Stimulated activated CD8-positive, alpha-beta memory T cell treated with anti-CD3 and anti-CD28 coated beads, Interleukin-7, amount 100 ng/mL, for 24 hours (primary cell): Measurements from ENCODE around the gene FASTKD3.

ENCODE experiments used
- DNase-seq: peaks from one replicate; pipeline ENCODE4 v3.0.0-alpha.2; 2020; ENCODE audit warnings: low read depth

FASTKD3 gene

DNA sequence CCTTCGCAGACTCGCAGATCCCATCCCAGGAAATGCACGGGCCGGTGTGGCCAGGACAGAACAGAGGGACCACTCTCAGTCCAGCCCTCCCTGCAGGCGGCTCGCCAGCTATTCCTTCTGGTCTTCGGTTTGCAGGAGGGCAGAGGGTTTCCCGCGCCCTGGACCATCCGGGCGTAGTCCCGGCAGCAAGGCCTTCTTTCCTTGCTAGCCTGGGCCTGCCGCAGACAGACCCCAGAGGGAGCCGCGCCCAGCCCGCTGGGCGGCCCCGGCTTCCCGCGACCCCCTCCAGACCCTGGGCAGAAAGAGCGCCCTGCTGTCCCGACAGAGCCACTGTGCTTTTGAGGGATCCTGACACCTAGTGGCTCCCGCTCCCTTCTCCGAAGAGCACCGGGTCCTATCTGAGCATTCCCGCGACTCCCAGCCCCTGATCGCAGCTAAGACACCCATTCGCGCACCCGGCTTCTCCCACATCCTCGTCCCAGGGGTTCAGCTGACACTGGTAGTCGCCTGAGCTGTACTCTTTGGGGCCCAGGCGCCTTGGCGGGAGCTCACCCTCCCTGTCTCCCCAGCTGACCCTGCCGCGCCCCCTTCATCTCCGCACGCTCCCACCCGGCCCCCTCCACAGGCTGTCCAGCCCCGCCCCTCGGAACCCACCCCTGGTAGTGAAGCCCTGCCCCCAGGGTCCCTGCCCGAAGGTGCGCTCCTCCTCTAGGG is 19.0 kb downstream of the FASTKD3 start:
- no peak for DNase-seq

DNA sequence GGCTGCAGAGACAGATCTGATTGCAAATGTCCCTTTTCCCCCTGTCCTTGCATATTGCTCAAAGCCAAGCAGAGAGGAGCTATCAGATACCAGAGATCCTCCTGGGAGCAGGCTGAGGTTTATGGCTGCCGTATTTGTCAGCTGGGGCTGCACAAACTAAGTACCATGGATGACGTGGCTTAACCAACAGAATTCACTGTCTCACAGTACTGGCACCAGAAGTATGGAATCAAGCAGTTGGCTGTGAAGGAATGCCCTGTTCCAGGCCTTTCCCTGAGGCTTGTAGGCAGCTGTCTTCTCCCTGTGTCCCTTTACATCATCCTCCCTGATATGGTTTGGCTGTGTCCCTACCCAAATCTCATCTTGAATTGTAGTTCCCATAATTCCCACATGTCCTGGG is 20.5 kb downstream of the FASTKD3 start:
- no peak for DNase-seq

DNA sequence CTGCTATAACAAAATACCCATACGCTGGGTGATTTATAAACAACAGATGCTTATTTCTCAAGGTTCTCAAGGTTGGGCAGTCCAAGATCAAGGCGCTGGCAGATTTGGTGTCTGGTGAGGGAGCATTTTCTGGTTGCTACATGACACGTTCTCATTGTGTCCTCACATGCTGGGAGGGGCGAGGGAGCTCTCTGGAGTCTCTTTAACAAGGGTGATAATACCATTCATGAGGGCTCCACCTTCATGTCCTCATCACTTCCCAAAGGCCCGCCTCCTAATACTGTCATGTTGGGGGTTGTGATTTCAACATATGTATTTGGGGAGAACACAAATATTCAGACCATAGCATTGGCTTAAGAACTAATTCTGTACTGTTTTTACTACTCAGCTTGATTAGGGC is 22.5 kb downstream of the FASTKD3 start:
- DNase-seq: no peak

DNA sequence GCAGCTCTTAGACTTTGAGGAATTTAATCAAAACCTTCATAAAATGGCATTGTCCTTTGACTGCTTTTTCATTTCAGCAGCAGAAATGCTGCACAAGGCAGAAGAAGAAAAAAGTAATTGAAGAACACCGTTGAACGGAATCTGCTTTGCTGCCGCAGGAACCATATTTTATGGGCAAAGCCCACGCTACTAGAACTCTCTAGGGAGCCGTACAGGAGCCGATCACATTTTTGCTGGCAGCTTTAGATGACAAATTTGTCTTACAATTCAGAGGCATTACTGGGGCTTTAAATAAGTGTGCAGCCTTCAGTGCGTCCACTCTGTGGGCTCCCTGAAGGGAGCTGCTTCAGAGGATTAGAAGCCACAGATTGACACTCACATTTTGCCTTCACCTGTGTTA is 23.3 kb downstream of the FASTKD3 start:
- DNase-seq: no peak

DNA sequence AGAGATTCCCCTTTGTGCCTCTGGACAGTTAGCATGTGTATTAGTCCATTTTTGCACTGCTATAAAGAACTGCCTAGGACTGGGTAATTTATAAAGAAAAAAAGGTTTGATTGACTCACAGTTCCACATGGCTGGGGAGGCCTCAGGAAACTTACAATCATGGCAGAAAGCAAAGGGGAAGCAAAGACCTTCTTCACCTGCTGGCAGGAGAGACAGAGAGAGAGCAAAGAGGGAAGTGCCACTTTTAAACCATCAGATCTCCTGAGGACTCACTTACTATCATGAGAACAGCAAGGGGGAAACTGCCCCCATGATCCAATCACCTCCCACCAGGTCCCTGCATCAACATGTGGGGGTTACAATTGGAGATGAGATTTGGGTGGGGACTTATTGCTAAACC is 23.9 kb downstream of the FASTKD3 start:
- no peak for DNase-seq

DNA sequence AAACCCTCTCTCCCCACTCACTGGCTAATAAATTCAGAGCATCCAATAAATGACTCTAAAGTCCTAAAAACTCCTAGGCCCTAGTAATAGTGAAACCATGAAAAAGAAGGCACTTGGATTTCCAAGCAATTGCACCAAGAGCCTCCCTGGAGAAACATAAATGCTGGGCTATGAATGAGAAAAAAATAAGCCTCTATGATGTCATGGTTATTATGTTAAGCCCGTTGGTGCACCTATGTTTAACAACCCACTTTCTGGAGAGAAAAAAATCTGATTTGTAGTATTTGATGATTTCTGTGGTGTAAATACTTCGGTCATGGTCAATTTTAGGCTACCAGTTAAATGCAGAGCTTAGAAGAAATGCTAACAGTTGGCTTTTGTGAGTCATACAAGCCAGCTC is 26.3 kb downstream of the FASTKD3 start:
- no peak for DNase-seq

DNA sequence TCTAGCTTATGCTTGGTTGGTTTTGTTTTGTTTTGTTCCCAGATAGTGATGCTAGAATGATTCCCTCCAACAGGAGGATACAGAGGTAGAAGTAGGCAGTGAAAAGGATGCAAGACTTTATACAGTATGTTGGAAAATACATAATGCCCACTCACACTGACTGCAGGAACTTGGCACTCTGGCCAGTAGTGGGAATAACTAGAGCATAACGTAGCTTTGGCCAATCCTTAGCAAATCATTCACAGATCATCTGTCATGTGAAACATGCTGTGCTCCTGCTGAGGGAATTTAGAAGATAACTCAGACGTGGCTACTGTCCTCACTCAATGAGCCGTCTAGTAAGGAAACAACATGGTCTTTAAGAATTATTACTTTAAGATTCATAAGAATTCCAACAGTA is 31.4 kb downstream of the FASTKD3 start:
- no peak for DNase-seq

DNA sequence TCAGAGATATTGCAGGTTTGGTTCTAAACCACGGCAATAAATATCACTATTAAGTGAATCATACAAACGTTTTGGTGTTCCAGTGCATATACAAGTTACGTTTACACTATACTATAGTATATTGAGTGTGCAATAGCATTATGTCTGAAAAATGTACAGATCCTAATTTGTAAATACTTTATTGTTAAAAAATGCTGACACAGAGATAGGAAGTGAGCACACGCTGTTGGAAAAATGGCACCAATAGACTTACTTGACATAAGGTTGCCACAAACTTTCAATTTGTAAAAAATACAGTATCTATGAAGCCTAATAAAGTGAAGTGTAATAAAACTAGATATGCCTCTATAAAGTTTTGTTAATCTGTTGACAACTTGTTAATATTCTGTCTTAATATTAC is 33.8 kb downstream of the FASTKD3 start:
- no peak for DNase-seq

DNA sequence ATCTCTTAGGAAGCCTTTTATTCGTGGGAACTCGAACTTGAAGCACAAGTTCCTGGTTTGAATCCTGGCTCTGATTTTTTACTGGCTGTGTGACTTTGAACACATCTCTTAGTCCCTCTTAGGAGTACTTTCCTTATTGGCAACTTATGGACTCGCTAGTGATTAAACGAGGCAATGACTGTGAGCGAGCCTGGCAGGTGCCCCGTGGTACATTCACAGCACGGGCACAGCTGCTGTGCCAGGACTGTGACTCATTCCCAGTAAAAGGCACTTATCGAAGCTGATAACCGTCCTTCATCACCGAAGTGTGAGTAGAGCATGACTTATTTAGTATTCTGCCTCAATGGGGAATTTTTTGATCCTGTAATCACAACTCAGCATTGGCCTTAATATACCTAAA is 40.6 kb downstream of the FASTKD3 start:
- no peak for DNase-seq

DNA sequence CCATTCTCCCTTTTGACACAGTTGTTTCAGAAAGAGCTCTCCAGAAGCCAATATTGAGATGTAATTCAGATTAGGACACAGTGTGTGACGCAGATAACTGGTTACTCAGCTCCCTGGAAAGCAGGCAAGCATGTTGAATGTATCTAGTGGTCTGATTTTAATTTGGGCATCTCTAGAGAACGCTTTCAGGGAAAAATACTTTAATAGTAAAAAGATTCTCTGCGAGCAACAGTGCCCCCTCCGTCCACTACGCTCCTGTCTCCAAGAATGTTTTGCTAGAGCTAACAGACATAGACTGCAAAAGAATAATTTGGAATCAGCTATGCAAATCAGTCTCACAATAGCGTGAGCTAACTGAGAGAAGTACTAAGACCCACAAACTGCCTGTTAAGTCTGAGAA is 41.2 kb downstream of the FASTKD3 start:
- no peak for DNase-seq

DNA sequence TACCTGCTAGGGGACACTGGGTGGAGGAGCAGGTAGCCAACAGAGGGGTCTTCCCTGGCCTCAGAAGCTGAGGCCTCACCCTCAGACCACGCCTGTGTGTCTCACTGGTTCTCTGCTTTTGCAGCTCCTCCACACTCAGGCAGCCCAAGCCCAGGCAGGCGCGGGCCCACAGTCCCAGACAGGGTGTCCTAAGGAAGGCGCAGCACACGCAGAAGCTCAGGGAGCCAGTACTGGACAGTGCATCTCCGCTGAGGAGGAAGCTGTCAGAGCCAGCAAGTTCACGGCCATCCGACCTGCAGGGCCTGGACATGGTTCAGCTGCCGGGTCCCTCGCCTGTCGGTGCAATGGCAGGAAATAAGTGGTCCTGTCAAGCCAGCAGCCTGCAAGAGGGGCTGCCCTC is 43.2 kb downstream of the FASTKD3 start:
- DNase-seq: no peak

DNA sequence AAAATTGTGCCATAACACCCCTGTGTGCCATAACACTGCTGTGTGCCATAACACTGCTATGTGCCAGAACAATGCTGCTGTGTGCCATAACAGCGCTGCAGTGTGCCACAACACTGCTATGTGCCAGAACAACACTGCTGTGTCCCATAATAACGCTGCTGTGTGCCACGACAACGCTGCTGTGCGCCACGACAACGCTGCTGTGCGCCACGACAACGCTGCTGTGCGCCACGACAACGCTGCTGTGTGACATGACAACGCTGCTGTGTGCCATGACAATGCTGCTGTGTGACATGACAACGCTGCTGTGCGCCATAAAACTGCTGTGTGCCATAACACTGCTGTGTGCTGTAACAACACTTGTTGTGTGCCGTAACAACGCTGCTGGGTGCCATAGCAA is 43.8 kb downstream of the FASTKD3 start:
- no peak for DNase-seq

DNA sequence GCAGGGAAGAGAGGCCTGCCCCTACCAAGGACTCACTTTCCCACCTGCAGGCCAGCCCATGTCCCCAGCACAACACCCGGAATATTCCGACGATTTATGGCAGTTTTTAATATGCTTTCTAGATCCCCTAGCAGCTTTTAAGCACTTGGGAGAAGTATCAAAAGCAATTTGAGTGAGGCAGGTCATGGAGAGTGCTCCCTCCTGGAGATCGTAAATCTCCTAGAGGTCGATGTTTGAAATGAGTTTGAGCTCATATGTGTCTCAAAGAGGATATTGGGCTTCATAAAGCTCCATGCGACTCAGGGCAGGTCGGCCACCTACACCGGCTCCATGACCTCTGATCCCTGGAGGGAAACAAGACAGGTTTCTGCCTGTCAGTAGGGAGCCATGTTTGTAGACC is 45.2 kb downstream of the FASTKD3 start:
- no peak for DNase-seq

DNA sequence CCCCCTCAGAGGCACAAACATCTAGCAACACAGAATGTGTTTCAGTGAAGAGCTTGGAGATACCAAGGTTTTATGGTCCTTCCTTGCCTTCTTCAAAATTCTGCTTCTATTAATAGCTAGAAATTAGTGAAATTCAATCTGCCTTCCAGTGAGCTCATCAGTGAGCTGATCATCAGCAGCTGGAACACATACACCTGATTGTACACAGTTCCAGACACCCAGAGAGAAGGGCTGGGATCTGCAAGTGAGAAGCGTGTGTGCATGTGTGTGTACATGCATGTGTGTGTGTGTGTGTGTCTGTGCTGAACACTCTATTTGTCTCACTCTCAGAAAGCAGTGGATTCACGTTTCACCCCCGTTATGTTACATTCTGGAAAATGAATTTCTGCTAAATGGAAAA is 46.4 kb downstream of the FASTKD3 start:
- DNase-seq: no peak

DNA sequence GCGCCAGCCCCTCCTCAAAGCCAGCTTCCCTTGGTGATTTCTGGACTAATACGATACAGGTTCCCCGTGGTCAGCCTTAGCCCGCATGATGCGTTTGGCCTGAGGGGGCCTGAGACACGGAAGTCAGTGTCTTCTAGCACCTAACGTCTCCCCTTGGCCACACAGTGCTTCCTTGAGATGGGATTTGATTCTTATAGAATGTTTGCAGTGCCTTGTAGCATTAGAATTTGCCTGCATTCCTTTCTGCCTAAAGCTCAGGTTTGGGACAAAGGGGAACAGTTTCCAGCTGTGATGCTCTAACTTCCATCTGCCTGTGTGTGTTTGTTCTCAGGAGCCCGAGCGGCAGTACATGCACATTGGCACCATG is 52.3 kb downstream of the FASTKD3 start:
- no peak for DNase-seq

DNA sequence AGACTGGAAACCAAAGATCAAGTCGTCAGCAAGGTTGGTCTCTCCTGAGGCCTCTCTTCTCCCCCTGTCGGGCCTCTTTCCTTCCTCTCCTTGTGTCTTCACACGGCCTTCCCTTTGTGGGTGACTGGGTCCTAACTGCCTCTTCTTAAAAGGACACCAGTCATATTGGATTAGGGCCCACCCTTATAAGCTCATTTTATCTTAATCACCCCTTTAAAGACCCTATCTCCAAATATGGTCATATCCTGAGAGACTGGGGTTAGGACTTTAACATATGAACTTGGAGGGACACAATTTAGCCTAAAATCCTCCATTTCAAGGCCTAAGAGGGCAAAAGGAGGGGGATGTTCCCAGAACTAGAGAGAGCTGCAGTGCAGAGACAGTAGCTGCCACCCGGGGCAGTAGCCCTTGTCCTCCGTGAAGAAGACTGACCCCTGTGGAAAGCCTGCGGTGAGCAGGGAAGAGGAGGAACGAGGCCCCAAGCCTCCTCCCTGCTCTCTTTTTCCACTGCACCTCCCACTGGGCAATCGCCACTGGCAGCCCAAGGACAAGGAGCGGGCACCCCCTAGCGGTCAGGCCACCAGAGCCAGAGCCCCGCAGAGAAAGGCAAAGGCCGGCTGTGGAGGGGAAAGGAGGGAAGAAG is 52.8 kb downstream of the FASTKD3 start:
- DNase-seq: peak; percentile 49

DNA sequence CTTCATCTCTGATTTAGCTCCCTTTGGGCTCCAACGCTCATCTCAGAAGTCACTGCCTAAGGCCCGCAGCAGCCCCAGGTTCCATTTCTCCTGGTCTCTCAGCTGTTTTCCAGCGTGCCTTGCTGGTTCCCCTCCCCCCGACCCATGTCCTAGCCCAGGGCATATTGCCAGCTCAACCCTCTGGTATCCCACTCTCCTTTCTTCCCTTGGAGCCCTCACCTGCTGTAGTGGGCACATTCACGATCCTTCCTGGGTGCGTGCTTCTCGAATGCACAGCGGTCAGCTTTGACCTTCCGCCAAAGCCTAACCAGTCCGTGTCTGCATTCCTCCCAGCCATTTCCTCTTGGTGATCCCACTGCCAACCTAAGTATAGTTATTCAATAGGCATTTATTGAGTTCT is 54.0 kb downstream of the FASTKD3 start:
- DNase-seq: no peak

DNA sequence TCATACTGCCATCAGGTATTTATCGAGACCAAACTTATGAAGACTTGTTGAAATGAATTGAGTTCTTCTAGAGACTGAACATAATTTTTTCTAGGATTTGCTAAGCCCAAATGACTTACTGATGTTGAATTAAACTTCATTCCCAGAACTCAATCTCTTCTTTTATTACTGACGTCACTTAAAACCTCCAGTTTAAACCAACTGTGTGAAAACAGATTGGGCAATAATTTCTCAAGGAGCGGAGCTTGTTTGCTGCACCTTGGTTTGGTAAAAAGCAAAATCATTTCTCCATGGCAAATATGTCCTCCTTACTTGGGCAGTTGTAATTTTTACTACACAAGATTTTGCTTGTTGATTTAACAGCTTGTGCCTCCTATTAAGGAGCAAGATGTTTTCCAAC is 55.3 kb downstream of the FASTKD3 start:
- no peak for DNase-seq

DNA sequence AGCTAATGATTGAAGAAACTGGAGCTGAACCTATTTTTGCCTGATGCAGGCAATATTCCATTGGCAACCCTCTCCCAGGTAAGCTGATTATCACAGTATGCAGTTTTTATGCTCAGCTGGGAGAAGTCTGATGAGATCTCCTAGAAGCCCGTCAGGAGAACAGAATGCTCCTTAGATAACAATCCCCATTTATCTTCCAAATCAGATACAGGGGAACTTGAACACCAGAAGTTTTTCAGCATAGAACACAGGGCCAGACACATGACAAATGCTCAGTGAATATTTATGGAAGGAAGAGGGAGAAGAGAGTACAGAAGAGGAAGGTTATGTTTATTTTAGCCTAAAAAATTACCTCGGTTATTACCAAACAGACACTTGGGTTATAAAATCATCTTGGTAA is 55.8 kb downstream of the FASTKD3 start:
- no peak for DNase-seq

DNA sequence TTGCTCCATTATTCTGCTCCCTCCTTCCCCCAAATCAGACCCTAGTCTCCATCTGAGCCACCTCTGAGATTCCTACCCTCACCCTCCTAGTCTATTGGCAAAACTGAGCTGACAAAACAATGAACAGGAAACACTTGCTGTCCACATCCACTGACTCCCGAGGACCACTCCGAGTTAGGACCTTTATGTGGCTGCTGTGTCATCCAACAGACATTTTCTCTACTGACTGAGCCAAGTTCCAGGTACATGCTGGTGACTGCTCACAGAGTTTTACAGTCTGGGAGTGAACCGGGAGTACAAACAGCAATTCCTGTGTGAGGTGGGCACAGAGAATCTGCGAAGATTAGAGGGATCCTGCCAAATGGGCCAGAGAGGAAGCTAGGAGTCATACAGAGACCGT is 57.1 kb downstream of the FASTKD3 start:
- DNase-seq: no peak
